NCI-H128 (cell line): ENCODE data around the gene KRT2.

Experiments
- DNase-seq: peaks from one replicate; lab custom pipeline; 2025; ENCODE audit not compliant: unreplicated experiment; lab: John Stamatoyannopoulos, UW

The KRT2 gene

DNA sequence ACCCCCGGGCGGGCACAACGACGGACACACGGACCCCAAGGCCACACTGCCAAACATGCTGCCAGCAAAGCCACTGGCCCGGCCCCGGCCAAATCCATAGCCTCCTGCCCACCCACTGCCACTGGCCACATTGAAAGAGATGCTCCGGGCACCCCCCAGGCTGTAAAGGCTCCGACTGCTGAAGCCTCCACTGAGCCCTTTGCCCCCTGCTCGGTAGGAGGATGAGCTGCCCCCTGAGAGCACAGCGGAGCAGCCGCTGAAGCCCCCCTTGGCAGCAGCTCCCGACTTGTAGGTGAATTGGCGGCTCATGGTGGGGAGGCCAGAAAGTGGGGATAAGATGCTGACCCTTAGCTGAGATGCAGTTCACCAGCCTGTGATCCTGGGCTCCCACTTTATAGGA lies 33.8 kb downstream of the KRT2 start, which contains the start of gene KRT73:
Gene KRT73, minus strand, starts transcription at position 344 of the 400 bp plus-strand sequence. Its CDS starts 35 bp downstream, at position 309.
- no peak for DNase-seq

GRCh38 chr12:52617403-52617785 lies 34.6 kb downstream of the KRT2 start:
- no peak for DNase-seq

DNA sequence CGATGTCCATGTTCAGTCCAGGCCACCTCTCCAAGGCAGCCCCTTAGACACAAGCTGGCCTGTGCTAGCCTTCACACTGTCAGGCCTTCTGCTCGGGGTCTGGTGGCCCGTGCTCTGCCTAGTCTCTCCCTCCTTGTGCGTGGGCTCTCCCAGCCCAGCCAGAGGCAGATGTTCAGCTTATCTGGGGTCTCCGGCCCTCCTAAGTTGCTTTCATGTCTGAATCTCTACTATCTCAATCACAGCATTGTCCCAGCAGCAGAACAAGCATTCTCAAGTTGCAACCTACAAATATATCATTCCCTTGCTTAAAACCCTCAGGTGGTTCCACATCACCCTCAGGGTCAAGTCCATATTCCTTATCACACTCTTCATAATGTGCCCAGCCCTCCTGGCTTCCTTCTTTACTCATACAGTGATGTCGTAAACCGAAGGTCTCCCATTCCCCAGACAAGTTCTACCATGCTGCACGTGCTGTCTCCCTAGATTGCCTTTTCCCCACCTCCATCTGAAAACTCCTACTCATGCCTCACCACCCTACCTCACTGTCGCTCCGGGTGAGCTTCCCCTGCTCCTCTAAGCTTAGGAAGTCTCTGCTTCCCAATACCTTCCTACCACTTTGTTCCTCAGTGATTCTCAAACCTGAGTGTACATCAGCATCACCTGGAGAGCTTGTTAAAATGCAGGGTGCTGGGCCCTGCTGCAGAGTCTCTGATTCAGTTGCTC lies 35.2 kb downstream of the KRT2 start:
- no peak for DNase-seq

DNA sequence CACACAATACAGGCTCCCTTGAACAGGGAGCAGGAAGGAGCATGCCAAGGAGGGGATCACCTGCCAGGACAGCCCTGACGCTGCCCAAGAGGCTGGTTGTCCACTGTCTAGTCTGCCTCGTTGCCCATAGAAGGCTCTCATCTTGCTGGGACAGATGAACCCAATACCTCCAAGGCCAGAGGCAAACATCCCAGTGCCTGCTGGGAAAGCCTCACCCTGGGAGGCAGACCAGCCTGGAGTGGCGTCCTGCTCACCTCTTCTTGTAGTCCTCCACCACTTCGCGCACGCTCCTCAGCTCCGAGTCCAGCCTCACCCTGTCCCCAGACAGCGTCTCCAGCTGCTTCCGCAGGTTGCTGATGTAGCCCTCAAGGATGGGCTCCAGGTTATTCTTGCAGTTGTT lies 36.1 kb downstream of the KRT2 start:
- no peak for DNase-seq

DNA sequence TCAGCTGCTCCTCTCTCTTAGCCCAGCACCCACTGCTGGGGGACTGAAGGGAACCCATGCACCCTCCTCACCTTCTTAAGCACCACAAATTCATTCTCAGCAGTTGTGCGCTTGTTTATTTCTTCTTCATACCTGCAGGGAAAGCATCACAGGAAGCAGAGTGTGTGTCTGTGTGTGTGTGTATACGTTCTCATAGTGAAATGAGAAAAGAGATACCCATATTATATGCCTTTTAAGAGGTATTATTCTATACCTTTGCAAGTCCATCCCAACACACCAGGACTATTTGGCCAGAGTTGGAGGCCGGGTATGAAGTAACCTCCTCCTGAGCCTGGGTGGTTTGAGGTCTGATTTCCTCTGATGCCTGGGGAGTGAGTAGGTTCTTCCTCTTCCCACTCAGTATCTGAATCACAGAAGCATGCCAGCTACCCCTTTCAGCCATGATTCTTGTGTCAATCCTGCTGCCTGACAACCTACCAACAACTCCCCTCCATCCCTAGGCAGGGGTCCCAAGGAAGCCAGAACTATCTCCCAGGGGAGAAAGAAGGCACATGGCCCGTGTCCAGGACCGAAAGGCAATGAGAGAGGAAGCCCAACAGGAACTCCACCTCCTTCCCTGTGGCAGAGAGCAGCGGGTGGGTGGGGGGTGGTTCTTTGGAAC lies 36.7 kb downstream of the KRT2 start:
- no peak for DNase-seq

- no peak for DNase-seq
Observed at GRCh38 chr12:52614381-52615207, 37.4 kb downstream of the KRT2 start.

GRCh38 chr12:52613384-52614030 lies 38.5 kb downstream of the KRT2 start:
- DNase-seq = no peak

DNA sequence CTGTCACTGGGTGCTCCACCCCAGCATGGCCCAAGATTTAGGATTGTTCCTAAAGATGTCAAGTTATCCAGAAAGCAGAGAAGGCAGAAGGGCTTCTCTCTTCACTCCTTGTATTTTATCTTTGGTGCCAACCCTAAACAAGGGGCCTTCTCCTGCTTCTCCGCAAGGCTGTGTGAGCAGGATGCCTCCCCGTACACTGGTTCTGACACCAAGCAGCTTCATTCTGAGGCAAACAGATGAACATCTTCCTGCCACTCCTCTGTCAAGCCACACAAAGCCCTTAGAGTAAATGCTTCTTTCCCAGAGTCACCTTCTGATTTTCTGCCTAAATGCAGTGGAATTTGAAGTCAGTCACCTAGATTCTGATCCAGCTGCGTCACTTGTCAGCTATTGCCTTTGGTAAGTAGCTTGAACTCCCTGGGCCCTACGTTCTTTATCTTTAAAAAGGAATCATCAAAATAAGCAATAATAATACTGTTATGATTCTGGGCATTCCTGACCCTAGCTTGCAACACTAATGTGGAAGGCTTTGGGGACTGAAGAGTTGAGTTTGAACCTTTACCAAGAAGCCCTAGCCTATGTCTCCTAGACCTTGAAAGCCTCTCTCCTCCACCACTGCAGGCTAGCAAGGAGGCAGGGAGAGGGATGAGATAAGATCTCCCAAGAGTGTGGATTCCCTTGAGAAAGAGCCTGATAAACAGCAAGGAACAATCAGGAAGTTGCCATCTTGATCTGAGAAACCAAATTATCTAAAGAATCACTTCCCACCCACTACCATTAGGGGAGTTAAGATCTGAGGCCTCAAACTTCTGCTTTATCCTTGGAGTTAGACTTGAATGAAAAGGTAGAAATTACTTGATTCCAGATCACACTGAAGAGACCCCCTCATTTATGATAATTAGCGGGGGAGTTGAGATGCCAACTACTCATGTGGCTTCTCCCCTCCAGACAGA lies 39.3 kb downstream of the KRT2 start:
- DNase-seq = no peak

DNA sequence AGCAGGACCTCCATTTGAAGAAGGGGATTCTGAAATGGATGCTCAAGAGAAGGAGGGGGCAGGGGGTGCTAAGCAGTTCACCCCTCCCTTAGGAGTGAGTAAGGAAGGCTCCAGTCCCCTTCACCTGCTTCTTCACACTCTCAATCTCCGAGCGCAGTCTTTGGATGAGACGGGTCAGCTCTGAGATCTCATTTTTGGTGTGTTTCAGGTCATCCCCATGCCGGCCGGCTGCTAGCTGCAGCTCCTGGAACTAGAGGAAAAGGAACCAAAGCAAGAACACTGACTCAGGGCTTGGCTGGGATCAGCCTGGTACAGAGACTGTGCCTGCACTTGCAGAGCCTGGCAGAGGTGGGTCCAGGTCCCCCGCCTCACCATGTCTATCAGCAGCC lies 40.9 kb downstream of the KRT2 start:
- no peak for DNase-seq

DNA sequence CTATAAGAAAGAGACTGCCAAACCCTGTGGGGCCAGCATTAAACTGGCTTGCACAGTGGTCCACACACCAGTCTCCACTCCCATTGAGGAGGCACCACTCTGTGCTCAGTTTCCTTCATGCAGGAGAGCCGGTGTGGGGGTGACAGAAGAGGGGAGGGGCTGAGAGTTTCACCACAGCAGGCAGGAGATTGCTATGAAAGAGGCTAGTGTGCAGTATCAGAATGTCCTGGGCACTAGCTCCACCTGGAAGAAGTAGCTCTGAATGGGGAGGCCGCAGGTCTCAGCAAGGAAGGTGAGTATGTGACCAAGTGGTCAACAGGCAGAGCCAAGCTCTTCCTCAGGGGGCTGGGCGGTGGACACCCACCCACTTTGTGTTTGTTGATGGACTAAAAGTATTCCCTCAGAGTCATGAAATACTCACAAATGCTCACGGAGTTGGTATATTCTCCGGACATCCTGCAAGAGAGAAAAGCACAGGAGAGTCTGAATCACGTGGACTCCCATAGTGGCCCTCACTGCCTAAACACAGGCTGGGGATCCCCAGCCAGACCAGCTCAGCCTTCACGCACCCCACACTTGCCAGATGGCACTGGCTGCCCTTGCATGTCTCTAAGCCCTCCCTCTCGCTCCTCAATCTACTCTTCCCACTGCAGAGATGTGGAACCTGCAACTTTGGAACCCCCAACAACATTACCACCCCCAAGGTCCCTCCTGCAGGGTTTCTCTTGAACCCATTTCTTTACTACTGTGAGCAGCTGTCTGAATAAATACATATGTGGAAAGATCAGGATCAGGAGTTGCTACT lies 43.0 kb downstream of the KRT2 start:
- no peak for DNase-seq

GRCh38 chr12:52608161-52608560 lies 43.9 kb downstream of the KRT2 start:
- DNase-seq = no peak

DNA sequence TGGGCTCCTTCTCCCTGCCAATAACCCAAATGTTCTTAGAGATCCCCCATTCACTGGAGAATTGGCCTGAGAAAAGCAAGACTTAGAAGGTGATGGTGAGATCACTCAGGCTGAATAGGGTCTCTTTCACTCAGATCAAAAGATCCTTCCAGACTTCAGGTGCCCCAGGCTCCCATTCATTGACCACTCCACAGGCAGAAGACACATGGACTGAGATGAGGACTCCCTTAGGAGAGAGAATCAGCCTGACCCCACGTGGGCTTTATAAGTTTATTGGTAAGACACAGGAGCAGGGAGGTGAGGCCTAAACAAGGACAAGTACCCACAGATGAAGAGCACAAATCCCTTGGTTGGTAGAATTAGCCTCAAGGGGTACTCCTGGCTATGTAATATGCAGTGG lies 44.7 kb downstream of the KRT2 start:
- DNase-seq = no peak

- DNase-seq = no peak
Observed at GRCh38 chr12:52606581-52607218, 45.3 kb downstream of the KRT2 start.

- no peak for DNase-seq
Observed at GRCh38 chr12:52606096-52606495, 45.9 kb downstream of the KRT2 start.

DNA sequence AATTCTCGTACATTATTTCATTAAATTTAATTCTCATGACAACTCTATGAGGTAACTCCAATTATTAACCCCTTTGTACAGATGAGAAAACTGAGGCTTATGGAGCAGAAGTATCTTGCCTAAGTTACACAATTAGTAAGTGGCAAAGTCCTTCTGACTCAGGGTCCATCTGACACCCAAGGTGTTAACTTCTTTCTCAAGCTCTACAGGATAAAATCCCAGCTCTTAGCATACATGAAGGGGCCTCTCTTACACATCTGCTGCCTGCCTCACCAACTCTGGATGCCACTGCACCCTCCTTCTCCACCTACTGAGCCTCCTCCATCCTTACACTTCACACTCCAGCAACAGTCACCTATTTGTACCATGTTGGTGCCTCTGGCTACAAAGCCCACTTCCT lies 46.5 kb downstream of the KRT2 start:
- DNase-seq = no peak

GRCh38 chr12:52604859-52605258 lies 47.2 kb downstream of the KRT2 start:
- DNase-seq = no peak

- no peak for DNase-seq
Observed at GRCh38 chr12:52603314-52603713, 48.7 kb downstream of the KRT2 start.

DNA sequence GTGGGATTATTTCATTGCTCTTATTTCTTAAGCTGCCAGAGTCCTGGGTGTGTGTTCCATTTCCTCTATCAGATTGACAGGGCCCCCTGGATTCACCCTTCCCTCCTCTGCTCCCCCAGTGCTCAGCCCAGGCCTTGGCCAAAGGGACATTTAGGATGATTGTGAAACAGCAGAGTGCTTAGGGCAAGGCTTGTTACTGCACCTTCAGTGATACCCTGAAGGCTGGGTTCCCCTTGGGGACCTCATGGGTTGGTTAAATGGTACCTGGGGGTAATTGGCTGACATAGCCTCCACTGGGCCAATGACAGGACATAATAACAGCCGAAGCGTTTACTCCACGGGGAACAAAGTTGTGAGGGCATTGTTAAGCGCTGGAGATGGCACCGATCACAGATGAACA lies 49.5 kb downstream of the KRT2 start:
- DNase-seq = no peak

- DNase-seq = no peak
Observed at GRCh38 chr12:52601671-52602070, 50.3 kb downstream of the KRT2 start.
